GM19193 (cell line): Measurements from ENCODE around the gene HBS1L.

Experiments used
- POLR2A ChIP-seq: IDR thresholded peaks from 4 replicates; pipeline ENCODE4 v1.6.1; 2011; ENCODE audit not compliant: insufficient read depth, insufficient read length; ENCODE audit errors: extremely low read depth

The HBS1L gene

GRCh38 chr6:135086414-135086764 is 31.8 kb upstream of the HBS1L start:
- TF ChIP-seq POLR2A: no peak

DNA sequence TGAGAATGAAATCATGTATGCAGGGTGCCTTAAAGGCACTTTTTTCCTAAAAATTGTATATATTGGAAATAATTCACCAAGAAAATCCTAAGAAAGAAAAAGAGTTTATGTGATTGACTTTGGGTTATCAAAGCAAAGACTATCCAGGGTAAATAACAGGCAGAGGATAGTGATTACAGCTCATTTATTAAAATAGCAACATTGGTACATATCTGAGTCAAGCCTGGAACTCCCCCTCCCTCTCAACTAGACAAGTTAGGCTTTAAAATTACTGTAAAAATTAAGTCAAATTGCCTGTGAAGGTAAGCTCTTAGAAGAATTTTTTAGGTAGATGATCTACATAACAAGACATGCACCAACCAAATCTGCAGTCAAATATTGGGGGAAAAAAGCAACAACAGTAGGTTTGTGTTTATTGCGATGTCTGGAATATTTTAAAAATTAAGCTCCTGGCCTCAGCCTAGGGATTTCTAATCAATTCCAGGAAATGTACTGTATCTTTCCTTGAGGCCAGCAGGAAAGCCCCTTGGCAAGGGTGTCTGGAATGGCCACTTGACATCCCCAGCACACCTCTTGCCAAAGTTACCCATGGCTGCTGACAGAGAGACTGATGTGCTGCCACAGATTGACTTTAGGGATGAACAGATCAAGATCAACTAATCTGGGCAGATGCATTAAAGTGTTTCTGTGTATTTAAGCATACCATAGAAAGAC is 31.2 kb upstream of the HBS1L start:
- TF ChIP-seq POLR2A: no peak

GRCh38 chr6:135084916-135085269 is 30.3 kb upstream of the HBS1L start:
- TF ChIP-seq POLR2A: no peak

- no peak for TF ChIP-seq POLR2A
These were observed 29.6 kb upstream of the HBS1L start for GRCh38 chr6:135084001-135084915.

- no peak for TF ChIP-seq POLR2A
These were observed 27.3 kb upstream of the HBS1L start for GRCh38 chr6:135081966-135082365.

DNA sequence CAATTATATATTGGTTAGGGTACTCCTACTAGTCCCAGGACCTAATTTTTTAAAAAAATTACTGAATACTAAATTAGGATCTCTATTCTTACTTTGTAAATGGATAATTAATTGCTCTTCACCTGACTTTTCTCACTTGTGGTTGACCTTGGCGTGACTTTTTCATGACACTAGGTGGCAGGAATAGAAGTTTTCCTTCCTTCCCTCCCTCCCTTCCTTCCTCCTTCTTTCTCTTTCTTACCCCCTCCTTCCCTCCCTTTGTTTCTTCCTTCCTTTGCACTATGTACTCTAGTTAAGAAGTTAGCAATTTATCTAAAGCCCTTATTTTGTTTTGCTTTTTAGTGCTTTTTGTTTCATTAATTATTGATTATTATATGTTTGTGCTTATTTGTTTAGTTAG is 20.4 kb upstream of the HBS1L start:
- TF ChIP-seq POLR2A: no peak

DNA sequence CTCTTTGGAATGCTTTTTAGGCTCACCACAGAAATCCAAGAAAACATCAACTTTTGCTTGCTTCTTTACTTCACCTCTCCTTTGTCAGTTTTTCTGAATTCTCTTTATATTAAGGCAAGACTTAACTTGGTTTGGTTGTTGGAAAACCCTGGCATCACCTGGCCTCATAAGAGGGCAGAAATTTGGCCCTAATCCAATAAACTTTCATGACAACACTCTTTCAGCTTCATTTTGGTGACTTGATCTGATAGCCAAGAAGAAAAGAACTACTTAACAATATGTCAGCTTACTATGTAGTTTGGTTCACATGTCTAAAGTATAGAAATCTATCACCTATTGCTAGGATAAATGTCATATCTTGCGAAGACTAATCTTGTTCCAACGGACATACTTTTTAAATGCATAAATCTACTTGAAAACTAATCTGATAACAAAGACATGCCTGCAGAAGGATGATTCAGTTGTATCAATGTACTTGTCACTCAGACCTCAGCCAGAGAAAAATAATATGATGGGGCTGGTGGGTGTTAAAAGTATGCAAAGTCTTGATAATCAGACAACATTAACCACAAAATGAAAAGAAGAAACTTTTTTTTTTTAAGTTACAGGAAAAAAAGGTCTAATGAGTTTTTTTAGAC is 19.3 kb upstream of the HBS1L start:
- TF ChIP-seq POLR2A: no peak

- no peak for TF ChIP-seq POLR2A
These were observed 18.6 kb upstream of the HBS1L start for GRCh38 chr6:135073217-135073616.

GRCh38 chr6:135072753-135073152 is 18.1 kb upstream of the HBS1L start:
- no peak for TF ChIP-seq POLR2A

GRCh38 chr6:135071541-135071940 is 16.9 kb upstream of the HBS1L start:
- no peak for TF ChIP-seq POLR2A

DNA sequence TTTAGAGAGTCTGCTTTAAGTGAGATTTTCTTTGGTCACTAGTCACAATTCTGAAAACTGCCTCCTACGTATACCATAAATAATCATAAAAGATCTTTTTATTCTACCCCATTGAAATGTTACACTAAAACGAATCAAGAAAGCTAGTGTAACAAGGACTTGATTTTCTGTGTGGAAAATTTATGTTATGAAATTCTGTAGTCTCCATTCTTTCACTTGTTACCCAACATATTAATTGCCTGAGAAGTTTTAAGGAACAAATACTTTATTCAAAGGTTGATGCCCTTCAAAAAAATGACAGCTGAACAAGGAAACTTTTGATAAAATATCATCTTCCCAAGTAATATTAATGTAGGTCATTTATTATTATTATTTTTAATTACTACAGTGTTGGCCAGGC is 13.3 kb upstream of the HBS1L start:
- TF ChIP-seq POLR2A: no peak

DNA sequence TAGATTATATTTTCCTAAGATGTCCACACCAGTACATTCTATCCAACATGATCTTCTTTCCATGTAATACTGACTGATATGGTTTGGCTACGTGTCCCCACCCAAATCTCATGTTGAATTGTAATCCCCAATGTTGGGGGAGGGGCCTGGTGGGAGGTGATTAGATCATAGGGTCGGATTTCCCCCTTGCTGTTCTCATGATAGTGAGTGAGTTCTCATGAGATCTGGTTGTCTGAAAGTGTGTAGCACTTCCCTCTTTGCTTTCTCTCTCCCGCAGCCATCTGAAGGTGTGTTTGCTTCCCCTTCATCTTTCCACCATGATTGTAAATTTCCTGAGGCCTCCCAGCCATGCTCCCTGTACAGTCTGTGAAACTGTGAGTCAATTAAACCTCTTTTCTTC is 12.2 kb upstream of the HBS1L start:
- TF ChIP-seq POLR2A: no peak

DNA sequence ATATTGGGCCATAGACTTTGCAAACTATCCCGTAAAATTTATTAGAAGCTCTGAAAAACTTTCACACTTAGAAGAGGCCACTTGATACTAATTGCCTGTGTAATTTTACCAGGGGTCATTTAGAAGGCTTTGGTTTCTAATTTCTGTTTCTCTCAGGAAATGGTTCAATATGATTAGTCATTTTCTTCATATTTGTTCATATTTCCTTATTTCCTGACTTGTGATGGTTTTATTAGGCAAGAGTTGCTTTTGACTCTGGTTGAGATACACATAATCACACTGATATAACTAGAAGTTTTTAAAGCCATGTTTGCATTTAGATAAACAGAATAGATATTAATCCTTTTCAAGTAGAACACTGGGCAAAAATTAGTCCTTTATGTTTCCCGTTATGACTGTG is 11.8 kb upstream of the HBS1L start:
- TF ChIP-seq POLR2A: no peak

DNA sequence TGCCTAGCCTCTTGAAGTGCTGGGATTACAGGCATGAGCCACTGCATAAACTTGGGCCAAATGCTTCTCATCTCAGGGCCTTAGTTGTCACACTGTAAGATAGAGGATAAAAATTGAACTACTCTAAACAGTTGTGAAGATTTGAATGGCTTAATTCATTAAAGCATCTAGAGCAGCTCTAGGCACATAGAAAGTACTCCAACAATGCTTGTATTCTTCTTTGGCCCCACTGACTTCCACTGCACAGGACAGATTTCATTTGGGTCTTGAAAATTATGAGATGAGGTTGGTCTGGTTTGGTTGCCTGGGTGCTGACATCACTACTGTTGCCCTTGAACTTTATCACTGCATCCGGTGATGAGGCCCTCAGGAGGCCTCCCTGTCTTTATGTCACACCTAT is 10.0 kb upstream of the HBS1L start:
- TF ChIP-seq POLR2A: no peak

DNA sequence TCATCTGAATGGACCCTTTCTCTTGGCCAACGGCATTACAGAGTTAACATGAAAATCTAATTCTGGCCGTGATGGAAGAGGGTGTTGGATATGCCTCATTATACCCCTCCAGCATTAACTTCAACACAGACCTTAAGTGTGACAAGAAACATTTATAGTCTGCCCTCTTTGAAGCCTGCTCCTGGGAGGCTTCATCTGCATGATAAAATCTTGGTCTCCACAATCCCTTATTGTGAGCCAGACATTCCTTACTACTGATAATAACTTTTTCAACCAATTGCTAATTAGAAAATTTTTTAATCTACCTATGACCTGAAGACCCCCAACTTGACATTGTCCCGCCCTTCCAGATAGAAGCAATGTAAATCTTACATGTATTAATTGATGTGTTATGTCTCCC is 9.3 kb upstream of the HBS1L start:
- TF ChIP-seq POLR2A: no peak

- no peak for TF ChIP-seq POLR2A
These were observed 8.1 kb upstream of the HBS1L start for GRCh38 chr6:135062735-135063134.
